D341Med (cell line): ENCODE data around the gene DNPEP.
"Not testable (repeated sequence)": the region's sequence is repeated elsewhere in the genome, so short reads cannot be mapped to it uniquely, and the experiment has no call there.

ENCODE experiments used
- DNase-seq: peaks from one replicate; pipeline ENCODE4 v3.0.0; 2012; ENCODE audit warnings: low spot score

The DNPEP gene

GRCh38 chr2:219419012-219419324, 31.3 kb upstream of the DNPEP start:
- no peak for DNase-seq

GRCh38 chr2:219418155-219419011, 30.7 kb upstream of the DNPEP start, which contains the start of gene DES:
Gene DES (plus strand): TSS chr2:219418377. CDS start chr2:219418463, 86 bp downstream.
- no peak for DNase-seq

- DNase-seq: no peak
Measured at GRCh38 chr2:219417374-219417773, 29.7 kb upstream of the DNPEP start.

- no peak for DNase-seq
Measured at GRCh38 chr2:219416938-219417337, 29.2 kb upstream of the DNPEP start.

GRCh38 chr2:219416235-219416602, 28.5 kb upstream of the DNPEP start:
- no peak for DNase-seq

GRCh38 chr2:219415580-219416234, 28.0 kb upstream of the DNPEP start:
- peak; percentile 3 for DNase-seq

GRCh38 chr2:219414857-219415256, 27.1 kb upstream of the DNPEP start:
- no peak for DNase-seq

- DNase-seq: no peak
Measured at GRCh38 chr2:219410390-219410789, 22.7 kb upstream of the DNPEP start.

- no peak for DNase-seq
Measured at GRCh38 chr2:219409619-219410018, 21.9 kb upstream of the DNPEP start.

- DNase-seq: no peak
Measured at GRCh38 chr2:219408631-219409030, 20.9 kb upstream of the DNPEP start.

GRCh38 chr2:219408204-219408603, 20.5 kb upstream of the DNPEP start:
- no peak for DNase-seq

- DNase-seq: not testable (repeated sequence)
Measured at GRCh38 chr2:219407343-219407742, 19.6 kb upstream of the DNPEP start.

- DNase-seq: no peak
Measured at GRCh38 chr2:219406861-219407230, 19.1 kb upstream of the DNPEP start.

- no peak for DNase-seq
Measured at GRCh38 chr2:219405958-219406860, 18.5 kb upstream of the DNPEP start.

- DNase-seq: peak; percentile 33
Measured at GRCh38 chr2:219405451-219405850, 17.7 kb upstream of the DNPEP start.

- DNase-seq: no peak
Measured at GRCh38 chr2:219404954-219405353, 17.2 kb upstream of the DNPEP start.

GRCh38 chr2:219404291-219404910, 16.7 kb upstream of the DNPEP start:
- peak; percentile 15 for DNase-seq

- DNase-seq: no peak
Measured at GRCh38 chr2:219403861-219404260, 16.1 kb upstream of the DNPEP start.

- peak; percentile 84 for DNase-seq
Measured at GRCh38 chr2:219402665-219403515, 15.2 kb upstream of the DNPEP start.

GRCh38 chr2:219401606-219402005, 13.9 kb upstream of the DNPEP start:
- no peak for DNase-seq

GRCh38 chr2:219400562-219400961, 12.8 kb upstream of the DNPEP start:
- no peak for DNase-seq
